Astrocyte of the hippocampus (primary cell): ENCODE measurements around the gene GPR35.

ENCODE experiments used
- DNase-seq: peaks from one replicate; pipeline ENCODE4 v3.0.0; 2011; ENCODE audit warnings: low read depth, low spot score

The GPR35 gene

GRCh38 chr2:240637901-240638345, 12.6 kb downstream of the GPR35 start:
- no peak for DNase-seq

DNA sequence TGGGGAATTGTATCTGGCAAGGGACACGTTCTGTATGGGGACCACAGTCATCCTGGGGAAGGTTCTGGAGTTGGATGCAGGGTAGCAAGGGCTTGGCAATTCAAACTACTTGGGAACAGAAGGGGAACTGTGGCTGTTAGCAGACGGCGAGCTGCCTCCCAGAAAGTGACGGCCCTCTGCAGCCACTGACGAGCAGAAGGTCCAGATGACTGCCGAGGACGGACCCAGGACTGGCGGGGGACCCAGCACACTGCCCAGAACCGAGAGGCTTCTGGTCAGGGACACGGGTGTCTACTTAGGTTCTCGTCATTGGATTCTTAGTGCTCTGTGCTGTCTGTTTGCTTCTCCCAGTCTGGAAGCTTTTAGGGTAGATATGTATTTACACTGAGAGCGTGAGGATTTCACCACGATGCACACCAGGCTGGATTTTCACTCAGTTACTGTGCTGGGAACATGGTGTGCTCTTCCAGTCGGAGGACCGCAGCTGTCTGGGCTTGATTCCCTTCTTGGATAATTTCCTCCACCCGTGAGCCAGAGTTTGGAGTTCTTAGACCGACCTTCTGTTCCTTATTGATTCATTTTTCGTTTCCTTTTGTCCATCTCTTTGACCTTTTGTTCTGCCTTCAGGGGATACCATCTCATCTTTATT, 13.4 kb downstream of the GPR35 start:
- DNase-seq: no peak

DNA sequence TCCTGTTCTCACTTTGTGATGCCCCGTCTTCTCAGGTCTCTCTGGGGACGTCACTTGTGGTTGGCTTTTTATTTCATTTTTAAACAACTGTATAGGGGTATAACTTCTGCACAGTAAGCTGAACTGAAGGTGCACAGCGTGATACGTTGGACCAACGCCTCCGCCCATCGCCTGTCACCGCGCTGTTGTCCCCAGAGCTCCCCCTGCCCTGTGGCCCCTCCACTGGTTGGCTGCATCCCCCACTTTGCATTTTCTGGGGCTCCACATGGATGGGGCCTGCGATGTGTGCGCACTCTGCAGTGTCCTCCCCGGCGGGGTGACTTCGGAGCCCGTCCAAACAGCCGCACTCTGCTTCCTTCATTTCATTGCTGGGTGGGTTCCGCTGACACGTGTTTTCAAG, 14.3 kb downstream of the GPR35 start:
- no peak for DNase-seq

DNA sequence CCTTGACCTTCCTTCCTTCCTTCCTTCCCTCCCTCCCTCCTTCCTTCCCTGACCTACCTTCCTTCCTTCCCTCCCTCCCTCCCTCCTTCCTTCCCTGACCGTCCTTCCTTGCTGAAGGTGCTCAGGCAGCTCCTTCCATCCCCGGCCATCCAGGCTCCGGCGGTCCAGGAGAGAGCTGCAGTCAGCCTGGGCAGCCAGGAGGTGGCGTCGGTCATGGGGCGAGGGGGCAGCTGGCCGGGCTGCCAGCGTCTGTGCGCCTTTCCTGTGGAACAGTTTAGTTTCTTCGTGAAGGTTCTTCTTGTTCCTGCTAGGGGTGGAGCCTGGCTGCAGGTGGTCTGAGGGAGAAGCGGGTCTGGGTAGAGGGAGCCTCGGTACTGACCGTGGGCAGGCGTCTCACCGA, 15.7 kb downstream of the GPR35 start:
- peak; percentile 58 for DNase-seq

- no peak for DNase-seq
Measured at GRCh38 chr2:240642061-240642805, 17.0 kb downstream of the GPR35 start.

GRCh38 chr2:240642806-240643092, 17.5 kb downstream of the GPR35 start:
- DNase-seq: no peak

DNA sequence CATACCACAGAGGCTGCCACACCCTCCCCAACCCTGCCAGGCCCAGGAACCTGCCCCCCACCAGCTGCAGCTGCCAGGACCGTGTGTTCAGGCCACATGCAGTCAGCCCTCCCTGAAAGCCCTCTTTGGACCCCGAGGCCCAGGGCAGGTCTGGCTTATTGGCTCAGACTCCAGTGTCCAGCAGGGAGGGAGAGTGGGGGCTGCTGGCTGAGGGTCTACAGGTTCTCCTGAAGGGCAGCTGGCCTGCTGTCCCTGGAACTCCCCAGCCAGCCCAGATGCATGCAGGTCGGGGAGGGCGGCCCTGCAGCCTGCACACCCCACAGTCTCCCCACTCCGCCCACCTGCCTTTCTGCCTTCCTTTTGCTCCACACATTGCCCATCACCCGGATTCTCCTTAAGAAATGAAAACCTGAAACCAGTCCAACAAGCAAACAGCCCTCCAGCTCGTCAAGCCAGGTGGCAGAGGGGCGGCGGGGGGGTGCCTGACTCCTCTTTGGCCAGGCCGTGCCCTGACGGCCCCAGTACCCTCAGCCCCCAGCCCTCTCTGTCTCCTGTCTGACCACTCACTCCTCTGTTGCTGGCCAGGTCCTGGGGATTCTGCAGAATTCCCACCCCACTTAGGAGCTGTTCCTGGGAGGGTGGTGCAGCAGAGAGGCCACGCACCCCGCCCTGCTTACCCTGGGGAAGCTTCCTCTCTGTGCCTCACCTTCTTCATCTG, 18.0 kb downstream of the GPR35 start:
- DNase-seq: no peak

DNA sequence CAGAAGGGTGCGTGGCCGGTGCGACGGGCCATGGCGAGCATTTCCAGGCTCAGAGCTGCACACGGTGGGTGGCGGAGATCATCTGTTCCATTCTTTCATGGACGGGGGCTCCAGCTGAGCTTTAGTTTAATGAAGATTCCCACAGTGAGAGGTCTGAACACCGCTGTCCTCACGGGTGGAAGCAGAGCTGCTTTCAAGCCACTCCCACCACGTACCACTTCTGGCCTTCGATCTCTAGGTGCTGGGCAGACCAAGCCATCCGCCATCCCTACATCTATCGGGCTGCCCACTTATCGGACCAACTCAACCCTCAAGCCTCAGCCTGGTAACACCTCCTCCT, 18.5 kb downstream of the GPR35 start:
- DNase-seq: no peak

- DNase-seq: no peak
Measured at GRCh38 chr2:240644171-240644651, 18.9 kb downstream of the GPR35 start.

DNA sequence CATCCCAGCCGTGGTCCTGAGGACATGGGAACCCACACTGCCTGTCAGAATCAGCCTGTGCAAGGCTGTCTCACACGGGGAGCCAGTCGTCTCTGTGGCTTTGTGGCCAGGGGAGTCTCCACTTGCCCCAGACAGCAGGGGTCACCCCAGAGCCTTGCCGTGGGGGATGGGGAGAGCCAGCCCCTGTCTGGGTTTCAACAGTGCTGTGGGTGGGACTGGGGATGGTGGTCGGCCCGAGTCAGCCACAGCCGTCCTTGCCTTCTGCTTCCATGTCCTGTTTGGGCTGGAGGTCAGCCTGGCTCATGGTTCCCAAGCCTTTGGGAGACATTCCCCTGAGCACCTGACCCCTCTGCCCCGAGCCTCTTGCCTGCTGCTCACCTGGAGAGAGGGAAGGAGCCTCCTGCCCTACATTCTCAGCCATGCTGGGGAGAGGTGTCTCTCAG, 19.6 kb downstream of the GPR35 start:
- DNase-seq: no peak

DNA sequence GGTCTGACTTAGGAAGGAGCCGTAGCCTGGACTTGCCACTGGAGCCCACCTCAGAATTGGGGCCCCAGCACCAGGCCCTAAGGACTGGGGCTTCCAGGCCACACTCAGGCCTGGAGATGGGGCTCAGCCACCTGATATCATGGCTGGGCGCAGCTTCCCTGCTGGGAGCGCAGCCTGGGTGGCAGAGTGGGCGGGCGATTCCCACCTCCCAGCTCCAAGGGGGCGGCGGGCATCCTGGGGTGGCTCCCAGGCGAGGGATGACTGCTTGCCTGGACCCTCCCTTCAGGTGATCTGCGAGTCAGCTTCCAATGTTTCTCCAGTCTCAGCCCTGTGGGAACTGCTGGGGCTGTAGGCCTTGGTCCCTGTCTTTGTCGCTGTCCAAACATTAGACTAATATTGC, 20.1 kb downstream of the GPR35 start:
- DNase-seq: no peak

GRCh38 chr2:240645801-240646175, 20.5 kb downstream of the GPR35 start:
- no peak for DNase-seq

DNA sequence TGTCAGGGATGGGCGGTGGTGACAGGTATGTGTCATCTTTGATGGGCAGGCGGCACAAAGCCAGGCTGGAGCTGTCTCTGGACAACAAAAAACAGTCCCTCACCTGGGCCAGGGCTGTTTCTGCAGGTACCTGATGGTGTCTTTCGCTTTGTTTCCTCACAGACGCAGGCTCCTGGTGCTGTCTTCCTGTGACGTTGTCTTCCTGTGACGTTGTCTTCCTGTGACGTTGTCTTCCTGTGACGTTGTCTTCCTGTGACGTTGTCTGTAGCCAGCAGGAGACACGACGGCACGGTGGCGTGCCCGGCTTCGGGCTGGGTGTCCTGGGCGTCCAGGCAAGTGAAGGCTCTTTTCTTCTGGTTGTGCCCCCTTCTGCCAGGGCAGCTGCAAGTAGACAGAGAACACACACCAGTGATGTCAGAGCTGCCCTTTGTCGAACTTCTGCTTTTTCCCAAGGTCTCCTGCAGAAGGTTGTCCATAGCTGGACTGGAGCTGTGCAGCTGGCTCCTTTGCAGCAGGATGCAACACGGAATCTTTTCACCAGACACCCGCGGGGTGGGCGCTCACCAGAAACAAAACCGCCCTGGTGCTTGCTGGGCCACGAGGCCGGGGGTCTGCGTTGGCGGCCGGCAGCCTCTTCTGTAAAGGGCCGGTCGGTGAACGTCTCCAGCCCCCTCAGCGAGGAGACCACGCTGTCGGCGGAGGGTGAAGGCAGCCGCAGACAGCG, 21.1 kb downstream of the GPR35 start:
- DNase-seq: no peak

- no peak for DNase-seq
Measured at GRCh38 chr2:240646900-240647502, 21.7 kb downstream of the GPR35 start.

- DNase-seq: no peak
Measured at GRCh38 chr2:240647503-240648154, 22.3 kb downstream of the GPR35 start.

DNA sequence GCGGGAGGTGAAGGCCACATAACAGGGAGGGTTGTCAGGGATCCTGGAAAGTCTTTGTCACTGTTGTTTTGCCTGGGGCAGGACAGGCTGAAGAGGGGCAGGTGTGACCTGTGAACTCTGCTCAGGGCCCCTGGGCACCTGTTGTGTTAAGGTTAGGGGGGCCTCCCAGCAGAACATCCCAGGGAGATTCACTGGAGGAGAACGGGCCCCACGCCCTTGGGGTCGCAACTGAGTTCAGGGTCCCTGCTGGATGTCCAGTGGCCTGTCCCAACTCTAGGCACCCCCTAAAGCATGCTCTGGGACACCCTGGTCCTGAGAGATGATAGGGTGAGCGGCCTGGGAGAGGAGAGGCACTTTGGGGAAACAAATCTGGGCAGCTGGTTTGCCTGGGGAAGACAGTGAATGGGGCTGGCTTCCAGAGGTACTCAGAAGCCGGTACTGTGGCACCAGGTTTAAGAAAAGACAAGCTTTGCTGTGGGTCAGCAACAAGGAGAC, 22.9 kb downstream of the GPR35 start:
- DNase-seq: no peak

GRCh38 chr2:240648650-240649275, 23.5 kb downstream of the GPR35 start:
- DNase-seq: no peak

- no peak for DNase-seq
Measured at GRCh38 chr2:240649331-240649730, 24.1 kb downstream of the GPR35 start.

- no peak for DNase-seq
Measured at GRCh38 chr2:240650254-240650965, 25.1 kb downstream of the GPR35 start.

DNA sequence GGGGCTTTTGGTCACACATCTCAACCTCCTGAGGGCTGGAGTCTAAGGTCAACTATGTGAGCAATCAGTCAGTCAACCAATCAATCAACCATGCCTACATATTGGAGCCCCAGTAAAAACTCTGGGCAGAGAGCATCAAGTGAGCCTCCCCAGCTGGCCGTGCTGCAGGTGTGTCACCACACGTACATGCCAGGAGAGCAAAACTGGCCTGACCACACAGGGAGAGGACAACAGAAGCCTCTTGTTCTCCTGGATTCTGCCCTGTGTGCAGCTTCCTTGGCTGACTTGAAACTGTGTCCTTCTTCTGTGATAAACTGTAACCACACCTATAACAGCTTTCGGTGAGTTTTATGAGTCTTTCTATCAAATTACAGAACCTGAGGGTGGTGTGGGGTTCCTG, 25.9 kb downstream of the GPR35 start:
- DNase-seq: no peak
